GM11168 (cell line): Measurements from ENCODE around the gene PPP1R14B.

ENCODE experiments used
- in situ Hi-C: fragments of 300-500 bp; cut with MboI; formaldehyde crosslinking; loops from one replicate; pipeline ENCODE4 v1.12.0; 2022; ENCODE audit warnings: low sequenced_read_pairs; ENCODE audit not compliant: unreplicated experiment

PPP1R14B gene

GRCh38 chr11:64218628-64219353, 28.0 kb downstream of the PPP1R14B start:
- in situ Hi-C loops = no loop called here

DNA sequence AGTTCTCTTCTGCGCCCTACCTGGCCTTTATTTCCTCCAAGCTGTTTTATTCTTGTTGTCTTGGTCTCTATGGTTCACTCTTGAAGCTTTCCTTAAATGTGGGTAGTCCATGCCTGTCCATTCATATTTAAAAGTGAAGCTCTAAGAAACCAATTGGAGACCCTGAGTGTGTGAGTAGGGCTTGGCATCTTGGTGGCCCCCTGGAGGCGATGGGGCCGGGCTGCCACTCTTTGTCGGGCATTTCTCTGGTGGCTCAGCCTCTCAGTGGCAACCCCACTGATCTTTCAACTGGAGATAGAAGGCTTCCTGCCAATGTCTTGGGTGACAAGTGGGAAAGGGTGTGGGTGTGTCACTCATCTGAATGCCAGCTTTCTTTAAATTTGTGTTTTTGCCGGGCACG, 29.9 kb downstream of the PPP1R14B start:
- in situ Hi-C loops = no loop called here

DNA sequence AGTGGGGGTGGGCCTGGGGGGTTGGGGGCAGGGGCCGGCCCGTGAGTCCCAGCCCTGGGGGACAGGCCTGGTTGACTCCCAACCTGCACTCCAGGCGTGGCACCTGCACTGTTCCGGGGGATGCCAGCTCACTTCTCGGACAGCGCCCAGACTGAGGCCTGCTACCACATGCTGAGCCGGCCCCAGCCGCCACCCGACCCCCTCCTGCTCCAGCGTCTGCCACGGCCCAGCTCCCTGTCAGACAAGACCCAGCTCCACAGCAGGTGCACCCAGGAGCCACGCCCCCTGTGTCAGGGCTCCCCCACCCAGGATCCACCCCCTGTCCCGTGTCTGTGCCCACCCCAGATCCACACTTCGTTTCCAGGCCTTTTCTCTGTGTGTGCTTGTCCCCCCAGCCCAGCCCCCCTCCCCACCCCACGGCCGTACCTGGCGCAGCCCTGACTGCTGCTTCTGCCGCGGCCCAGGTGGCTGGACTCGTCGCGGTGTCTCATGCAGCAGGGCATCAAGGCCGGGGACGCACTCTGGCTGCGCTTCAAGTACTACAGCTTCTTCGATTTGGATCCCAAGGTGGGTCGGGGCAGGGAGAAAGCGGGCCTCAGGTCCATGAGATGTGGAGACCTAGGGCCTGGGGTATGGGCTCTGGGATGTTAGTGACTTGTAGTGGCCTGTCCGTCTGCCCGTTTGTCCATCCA, 35.4 kb downstream of the PPP1R14B start:
- in situ Hi-C loops = no loop called here

- in situ Hi-C loops = no loop called here
These were observed 36.3 kb downstream of the PPP1R14B start for GRCh38 chr11:64210301-64211020.

DNA sequence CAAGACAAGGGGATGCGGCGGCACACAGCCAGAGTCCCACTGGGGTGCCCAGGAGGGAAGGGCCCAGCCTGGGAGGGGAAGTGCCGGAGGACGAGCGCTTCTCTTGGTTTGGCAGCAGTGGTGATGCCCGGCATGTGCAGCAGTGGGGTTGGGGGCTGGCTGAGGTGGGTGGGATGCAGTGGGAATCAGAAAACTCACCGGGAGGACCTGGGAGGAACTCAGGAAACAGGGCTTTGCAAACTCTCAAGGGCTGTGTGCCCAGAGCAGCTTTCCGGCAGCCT, 37.2 kb downstream of the PPP1R14B start:
- in situ Hi-C loops = no loop called here

DNA sequence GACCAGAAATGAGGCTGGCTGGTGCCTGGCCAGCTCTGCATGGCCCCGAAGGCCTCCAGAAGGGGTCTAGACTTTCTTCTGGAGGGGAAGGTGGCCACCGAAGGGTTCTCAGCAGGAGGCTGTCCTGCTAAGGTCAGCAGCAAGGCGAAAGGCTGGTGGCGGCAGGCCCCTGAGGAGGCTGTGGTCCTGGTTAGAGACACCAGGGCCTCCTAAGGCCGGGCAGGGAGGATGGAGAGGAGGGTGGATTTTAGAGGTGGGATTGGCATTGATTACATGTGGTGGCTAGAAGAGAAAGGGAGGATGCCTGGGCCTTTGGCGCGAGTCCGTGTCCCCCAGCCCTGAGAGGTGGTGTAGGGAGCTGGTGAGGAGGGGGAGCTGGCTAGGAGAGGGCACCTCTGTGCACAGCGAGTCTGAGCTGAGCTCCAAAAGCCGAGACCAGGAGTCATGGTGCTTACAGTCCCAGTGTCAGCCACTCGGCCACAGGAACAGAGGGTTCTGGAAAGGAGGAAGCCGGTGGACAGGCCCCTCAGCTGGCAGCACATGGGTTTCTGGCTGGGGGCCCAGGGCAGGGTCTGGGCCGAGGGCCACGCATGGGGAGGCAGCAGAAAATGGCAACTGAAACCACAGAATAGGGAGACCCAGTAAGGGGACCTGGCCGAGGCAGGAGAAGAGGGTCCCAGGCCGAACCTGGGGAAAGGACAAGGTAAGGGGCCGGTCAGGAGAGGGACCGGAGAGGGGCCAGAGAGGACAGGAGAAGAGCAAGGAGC, 37.8 kb downstream of the PPP1R14B start:
- in situ Hi-C loops = no loop called here

DNA sequence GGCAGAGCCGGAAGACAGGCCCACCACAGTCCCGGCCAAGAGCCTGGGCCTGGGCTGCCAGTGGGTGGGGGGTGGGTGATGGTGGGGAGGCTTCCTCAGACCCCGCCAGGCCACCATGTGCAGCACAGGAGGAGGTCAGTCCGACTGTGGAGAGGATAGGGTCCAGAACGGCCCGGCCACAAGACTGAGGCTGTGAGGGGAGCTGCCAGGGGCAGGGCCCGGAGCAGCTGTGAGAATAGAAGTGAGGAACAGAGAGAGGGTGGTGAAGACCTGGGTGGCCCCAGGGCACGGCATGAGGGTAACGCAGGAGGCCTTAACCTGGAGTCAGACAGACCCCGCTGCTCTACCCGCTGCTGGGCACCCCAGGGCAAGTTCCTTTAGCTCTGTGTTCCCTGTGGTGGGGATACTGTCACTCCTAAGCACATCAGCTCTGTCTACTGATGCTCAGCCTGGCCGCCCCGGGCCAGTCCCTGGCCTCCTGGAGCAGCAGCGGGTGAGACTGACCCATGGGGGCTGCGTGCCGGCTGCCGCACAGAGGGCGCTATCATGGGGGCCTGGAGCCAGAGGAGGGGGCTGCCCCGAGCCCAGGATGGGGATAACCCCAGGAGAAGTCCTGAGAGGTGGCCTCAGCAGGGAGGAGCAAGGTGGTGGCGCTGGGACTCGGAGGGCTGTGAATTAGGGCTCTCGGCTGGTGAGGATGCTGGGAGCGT, 38.5 kb downstream of the PPP1R14B start:
- in situ Hi-C loops = no loop called here

DNA sequence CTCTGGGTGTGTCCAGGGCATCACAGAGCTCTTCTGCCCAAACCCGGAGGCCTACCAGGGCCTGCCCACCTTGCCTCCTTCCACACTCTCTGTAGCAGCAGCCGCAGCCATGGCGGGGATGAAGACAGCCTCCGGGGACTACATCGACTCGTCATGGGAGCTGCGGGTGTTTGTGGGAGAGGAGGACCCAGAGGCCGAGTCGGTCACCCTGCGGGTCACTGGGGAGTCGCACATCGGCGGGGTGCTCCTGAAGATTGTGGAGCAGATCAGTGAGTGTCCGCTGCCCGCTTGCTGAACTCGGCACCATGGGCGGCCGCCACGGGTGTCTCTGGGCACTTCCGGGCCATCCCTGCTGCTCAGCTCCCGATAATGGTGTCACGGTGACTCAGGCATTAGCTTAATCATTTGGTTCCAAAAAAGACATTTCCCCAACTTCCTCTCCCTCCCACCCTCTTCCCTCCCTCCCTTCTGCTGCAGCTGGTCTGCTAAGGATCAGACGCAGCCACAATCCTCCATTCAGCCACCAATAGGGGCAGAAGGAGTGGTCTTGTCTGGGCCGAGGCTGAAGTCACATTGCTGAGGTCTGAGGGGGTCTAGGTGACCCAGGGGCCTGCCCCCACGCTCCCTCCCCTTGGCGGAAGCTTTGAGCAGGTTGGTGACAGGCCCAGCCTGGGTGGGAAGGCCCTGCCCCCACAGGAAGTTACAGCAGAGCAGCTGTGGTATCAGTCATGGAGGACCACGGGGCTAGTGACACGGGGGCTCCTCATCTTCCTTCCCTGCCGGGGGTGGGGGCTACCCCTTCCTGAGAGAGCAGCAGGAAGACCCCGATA, 39.3 kb downstream of the PPP1R14B start:
- in situ Hi-C loops = no loop called here

GRCh38 chr11:64206457-64207255, 40.1 kb downstream of the PPP1R14B start, which contains the start of gene FERMT3:
Gene FERMT3, plus strand, starts transcription at chr11:64206721. Its CDS starts 644 bp downstream, at chr11:64207365.
- in situ Hi-C loops = no loop called here

DNA sequence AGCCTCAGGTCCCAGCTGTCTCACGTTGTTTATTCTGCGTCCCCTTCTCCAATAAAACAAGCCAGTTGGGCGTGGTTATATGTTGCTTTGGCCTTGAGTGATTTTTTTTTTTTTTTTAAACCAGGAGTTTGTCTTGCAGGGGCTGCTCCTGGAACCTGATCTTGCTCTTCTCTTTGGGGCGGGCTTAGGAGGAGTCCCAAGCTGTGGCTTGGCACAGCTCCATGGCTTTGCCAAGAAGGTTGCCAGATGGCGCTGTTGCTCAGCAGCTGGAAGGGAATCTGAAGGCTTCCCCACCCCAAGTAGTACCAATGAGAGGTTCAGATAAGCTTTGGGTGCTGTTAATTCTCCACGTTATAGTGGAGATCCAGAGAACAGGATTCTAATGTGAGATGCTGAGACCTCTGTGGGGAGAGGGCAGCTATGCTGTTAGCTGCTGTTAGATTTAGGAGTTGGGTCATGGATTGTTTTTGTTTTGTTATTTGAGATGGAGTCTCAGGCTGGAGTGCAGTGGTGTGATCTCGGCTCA, 42.2 kb downstream of the PPP1R14B start:
- in situ Hi-C loops = no loop called here

- in situ Hi-C loops = no loop called here
These were observed 42.7 kb downstream of the PPP1R14B start for GRCh38 chr11:64204080-64204440.

DNA sequence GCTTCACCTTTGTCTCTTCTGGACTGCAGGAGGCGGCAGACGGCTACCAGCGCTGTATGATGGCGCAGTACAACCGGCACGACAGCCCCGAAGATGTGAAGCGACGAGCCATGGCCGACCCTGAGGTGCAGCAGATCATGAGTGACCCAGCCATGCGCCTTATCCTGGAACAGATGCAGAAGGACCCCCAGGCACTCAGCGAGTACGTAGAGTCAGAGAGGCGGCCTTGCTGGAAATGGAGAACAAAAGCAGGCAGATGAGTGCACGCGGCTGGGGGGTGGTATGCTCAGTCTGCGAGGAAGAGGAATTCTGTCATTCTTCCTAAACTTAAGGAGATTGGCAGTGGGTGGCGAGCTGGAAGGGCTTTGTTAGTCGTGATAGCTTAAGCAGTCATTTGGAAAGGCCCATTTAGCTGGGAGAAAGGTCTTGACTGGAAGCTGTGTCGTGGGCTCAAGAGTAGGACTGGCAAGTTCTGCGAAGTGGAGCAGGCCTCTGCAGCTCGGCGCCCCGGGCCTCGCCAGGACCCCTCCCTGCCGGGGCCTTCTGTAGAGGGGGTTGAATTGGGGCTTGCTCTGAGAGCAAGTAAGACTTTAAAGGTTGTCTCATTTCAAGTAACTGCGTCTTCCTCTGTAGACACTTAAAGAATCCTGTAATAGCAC, 43.2 kb downstream of the PPP1R14B start:
- in situ Hi-C loops = no loop called here

DNA sequence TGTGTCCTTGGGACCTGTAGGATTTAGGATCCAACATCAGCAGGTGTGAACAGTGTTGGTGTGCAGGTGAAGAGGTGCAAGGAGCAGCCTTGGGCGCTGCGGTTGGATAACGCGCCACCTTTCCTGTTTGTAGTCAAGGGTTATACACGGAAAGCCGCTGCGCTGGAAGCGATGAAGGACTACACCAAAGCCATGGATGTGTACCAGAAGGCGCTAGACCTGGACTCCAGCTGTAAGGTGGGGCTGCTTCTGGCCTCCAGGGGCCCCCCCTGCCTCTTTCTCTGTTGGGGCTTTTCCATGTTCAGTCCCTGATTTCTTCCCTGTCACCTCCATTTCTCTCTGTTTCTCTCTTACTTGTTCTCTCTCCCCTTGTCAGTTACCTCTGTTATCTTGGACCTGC, 43.8 kb downstream of the PPP1R14B start:
- in situ Hi-C loops = no loop called here

DNA sequence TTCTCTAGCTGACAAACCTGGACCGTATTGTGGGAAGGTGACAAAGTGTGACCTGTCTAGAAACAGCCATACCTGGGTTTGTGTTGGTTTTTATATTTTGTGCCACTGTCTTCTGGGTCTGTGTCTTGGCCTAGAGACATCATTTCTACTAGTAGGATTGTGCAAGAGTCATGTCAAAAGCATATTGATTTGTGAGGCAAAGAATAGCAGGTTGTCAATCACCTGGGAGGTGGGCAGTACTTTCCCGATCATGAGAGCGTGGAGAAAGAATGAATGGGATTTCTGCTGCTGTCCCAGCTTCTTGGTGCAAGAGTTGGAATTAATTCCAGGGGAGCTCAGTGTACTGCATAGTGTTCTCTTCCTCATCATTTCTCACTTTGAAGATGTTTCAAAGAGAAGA, 45.2 kb downstream of the PPP1R14B start:
- in situ Hi-C loops = no loop called here

DNA sequence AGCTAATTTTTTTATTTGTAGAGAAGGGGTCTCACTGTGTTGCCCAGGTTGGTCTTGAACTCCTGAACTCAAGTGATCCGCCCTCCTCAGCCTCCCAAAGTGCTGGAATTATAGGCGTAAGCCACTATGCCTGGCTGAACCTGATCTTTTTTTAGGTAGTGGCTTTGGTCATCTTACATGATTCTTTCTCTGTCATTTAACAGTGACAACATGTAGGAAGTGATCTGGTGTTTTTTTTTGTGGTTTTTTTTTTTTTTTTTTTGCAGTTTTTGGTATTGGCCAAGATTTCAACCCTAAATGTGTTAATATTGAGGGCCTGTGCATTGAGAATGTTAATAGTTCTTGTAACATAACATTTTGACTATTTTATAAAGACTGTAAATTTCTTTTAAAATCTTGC, 48.2 kb downstream of the PPP1R14B start:
- in situ Hi-C loops = loop anchor here (10.0 kb wide), 1 partner anchor 106 kb away; the partner anchor contains the start of genes CATSPERZ and ESRRA

GRCh38 chr11:64196626-64197025, 50.1 kb downstream of the PPP1R14B start:
- in situ Hi-C loops = loop anchor here (10.0 kb wide), 1 partner anchor 108 kb away; the partner anchor contains the start of genes CATSPERZ and ESRRA
